HG03558 (cell line): ENCODE measurements around the gene GPI.

Source experiments
- ATAC-seq: cut with Tn5 transposase; IDR thresholded peaks from one replicate; pipeline ENCODE4 v1.9.1; 2021; ENCODE audit warnings: moderate number of reproducible peaks; ENCODE audit not compliant: unreplicated experiment; ENCODE audit errors: extremely low read depth

GPI gene

GRCh38 chr19:34337739-34338138 is 27.3 kb upstream of the GPI start:
- ATAC-seq, result no peak

DNA sequence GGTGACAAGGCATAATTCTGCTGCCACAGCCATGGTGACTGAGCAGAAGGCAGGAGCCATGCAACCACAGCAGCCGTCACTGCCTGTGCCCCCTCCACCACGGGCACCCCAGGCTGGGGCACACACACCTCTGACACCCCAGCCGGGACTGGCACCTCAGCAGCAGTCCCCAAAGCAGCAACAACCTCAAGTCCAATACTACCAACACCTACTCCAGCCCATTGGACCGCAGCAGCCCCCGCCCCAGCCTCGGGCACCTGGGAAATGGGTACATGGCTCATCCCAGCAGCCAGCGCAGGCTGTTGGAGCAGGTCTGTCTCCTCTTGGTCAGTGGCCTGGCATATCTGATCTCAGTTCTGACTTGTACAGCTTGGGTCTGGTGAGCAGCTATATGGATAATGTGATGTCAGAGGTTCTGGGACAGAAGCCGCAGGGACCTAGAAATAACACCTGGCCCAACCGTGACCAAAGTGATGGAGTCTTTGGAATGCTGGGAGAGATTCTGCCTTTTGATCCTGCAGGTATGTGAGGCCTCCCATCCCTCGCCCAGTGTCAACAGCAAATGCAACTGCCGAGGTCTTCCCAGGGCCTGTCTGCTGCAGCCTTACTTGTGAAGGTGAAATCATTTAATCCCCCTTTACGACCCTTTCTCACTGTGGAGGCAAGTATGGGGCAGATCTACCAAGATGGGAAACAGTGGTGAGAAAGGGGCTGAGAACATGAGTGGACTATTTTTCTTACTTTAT is 22.9 kb upstream of the GPI start:
- no peak for ATAC-seq

GRCh38 chr19:34343751-34344150 is 21.2 kb upstream of the GPI start:
- no peak for ATAC-seq

- ATAC-seq, result no peak
Measured at GRCh38 chr19:34345947-34346351, 19.0 kb upstream of the GPI start.

DNA sequence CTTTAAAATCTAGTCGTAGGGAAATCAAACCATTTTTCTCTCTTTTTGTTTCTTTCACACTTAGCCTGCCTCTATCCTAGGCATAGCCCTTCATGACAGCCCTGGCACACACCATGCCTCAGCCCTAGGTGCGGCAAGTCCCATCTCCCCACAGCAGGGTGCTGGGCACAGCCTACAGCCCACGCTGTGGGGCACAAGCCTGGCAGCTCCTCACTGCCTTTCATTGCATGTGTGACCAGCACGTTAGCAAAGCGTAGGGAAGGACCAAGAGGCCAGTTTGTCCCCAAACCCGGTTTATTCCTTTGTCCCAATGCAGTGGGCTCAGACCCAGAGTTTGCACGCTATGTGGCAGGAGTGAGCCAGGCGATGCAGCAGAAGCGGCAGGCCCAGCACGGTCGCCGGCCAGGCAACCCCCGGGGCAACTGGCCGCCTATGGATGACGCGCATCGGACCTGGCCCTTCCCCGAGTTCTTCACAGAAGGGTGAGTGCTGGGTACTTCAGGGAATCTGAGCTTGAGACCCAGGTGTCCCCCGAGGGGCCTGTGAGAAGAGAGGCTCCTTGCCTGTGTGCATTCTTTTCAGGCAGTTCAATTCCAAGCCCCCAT is 17.3 kb upstream of the GPI start:
- no peak for ATAC-seq

DNA sequence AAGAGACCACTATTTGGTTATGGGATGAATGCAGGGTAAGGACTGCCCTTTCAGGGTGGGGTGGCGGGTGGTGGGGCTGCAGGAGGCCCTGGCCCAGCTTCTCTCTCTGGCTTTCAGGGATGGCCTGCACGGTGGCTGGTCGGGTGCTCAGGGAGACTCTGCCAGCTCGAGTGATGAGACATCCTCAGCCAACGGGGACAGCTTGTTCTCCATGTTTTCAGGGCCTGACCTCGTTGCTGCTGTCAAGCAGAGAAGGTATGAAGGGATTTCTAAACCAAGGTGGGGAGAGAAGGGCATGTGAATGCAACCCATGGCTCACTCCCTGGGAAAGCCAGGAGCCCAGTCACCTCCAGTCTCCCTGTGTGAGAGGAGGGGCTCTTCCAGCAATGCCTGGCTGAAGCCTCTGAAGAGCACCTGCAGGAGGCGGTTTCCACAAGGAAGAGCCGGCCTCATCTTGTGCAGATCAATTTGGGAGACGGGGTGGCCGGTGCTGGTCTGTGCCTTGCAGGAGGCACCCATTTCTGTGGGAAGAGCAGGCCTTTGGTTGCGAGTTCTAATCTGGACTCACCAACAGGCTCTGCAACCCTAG is 16.0 kb upstream of the GPI start:
- no peak for ATAC-seq

GRCh38 chr19:34350161-34350561 is 14.8 kb upstream of the GPI start:
- no peak for ATAC-seq

GRCh38 chr19:34351382-34351826 is 13.6 kb upstream of the GPI start:
- no peak for ATAC-seq

- no peak for ATAC-seq
Measured at GRCh38 chr19:34353546-34353945, 11.4 kb upstream of the GPI start.

DNA sequence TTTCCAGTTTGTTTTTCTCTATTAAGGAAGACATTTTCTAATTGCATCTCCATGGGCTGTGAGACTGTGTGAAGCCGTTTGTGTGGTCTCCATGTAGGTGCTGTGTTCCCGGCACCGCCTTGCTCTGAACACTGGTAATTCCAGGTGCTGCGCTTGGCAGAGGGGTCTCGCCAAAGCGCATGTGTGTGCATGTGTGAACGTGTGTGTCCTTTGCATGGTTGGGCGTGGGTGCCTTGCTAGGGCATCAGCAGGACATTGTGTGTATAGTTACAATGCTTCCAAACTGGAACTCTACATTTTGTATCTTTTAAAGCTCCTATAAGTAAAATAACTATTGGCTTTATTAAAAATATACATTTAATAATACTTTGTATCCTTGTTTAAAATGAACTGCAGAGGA is 9.8 kb upstream of the GPI start:
- ATAC-seq, result no peak

GRCh38 chr19:34356875-34357274 is 8.1 kb upstream of the GPI start:
- ATAC-seq, result no peak

DNA sequence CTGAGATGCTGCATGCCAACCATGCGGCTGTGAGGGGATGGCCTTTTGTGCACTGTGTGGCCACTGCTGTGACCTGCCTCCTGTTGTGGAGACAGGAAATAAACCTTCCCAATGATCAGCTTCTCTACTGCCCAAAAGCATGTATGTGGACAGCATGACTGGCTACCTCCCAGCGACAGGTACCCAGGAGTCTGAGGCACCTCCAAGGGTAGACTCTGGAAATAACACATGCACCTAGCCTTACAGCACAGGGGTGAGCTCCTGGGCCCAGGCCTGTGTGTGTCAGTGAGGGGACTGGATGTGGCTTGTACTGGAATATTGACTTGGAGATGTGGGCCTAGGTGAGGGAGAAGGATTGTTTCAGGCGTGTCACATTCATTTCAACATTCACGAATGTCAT is 7.6 kb upstream of the GPI start:
- ATAC-seq, result no peak

GRCh38 chr19:34359140-34359953 is 5.6 kb upstream of the GPI start:
- peak; percentile 67 for ATAC-seq

DNA sequence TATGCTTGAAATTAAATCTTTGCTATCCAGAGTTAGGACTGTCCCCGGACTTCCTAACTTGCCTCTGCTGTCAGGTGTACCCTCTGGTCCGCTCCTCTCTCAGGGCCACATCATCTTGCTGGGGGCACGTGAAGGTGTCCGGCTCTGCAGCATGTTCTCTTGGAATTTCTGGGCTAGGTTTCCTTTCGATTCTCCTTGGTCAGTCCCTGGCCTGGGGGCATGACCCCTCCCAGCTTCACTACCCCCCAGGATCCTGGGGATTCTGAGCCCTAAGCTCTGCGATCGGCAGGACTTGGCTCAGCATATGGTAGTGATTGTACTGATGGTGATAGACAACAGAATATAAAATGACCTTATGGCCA is 5.1 kb upstream of the GPI start:
- ATAC-seq, result no peak

GRCh38 chr19:34360354-34360909 is 4.6 kb upstream of the GPI start:
- ATAC-seq, result no peak

GRCh38 chr19:34362679-34363069 is 2.3 kb upstream of the GPI start:
- ATAC-seq, result no peak

DNA sequence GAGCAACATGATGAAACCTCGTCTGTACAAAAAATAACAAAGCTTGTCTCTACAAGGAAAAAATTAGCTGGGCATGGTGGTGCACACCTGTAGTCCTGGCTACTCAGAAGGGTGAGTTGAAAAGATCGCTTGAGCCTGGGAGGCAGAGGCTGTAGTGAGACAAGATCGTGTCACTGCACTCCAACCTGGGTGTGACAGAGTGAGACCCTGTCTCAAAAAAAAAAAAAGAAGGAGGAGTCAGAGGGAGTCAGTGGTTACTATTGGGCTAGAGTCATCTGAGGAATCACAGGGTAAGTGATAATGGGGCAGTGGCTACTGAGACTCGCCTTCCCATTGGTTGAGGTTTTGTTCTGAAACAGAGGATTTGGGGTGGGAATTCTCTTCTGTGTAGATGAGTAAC is 1.9 kb upstream of the GPI start:
- no peak for ATAC-seq

- ATAC-seq, result no peak
Measured at GRCh38 chr19:34363930-34364329, 1.1 kb upstream of the GPI start.

- no peak for ATAC-seq
Measured at GRCh38 chr19:34364462-34364829, 550 bp upstream of the GPI start.

DNA sequence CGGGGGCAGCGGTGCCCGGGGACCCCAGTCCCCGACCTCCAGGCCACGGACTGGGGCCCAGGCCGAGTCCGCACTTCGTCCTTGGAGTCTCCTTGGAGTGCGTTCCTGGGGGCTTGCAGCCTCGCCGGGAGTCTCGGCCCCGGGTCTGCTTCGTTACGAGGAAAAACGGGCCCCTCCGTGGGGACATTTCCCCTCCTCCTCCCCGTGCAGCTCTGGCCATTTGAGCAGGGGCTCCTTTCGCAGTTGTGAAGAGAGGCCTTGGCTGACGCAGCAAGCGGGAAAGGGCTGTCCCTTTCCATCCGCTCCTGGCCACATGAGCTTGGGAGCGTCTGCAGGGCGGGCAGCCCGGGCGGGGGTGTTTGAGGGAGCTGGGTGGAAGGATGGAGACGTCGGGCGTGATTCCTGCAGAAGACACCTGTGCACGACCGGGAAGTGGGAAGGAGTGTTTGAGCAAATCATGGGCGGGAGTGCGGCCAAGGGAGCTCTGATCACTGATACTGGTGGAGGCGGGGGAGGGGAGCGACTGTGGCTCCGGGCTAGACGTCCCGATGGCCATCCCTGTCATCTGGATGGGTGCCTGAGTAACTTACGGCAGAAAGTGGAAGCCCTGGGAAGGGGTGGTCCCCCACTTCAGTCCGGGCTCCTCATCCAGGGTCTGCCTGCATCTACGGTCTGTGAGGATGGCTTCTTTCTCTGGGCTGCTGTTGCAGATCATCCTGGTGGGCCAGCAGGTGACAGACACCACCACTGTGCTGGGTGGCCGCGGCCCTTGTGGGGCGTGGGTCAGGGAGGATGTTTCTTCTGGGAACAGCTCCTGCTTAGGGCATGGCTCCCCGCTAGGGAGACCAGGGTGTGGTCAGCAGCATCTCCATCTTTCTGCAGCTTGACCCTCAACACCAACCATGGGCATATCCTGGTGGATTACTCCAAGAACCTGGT is 736 bp downstream of the GPI start:
- ATAC-seq, result no peak
